AML-193 (cell line): ENCODE measurements around the gene DAPK3.
"Not testable (repeated sequence)": the region's sequence is repeated elsewhere in the genome, so short reads cannot be mapped to it uniquely, and the experiment has no call there.

Experiments
- DNase-seq, 2 experiments: peaks; one replicate each; lab custom pipeline; 2025; lab: John Stamatoyannopoulos, UW

DAPK3 gene

GRCh38 chr19:3970808-3971598 is at the start of gene DAPK3:
Gene DAPK3, minus strand, starts transcription at chr19:3971099. Its CDS starts 1,364 bp downstream, at chr19:3969735.
- DNase-seq, result peak; percentile 95 to 96

- no peak for DNase-seq
Observed at GRCh38 chr19:4019578-4019977, 48.7 kb upstream of the DAPK3 start.

GRCh38 chr19:4018775-4019504 is 48.0 kb upstream of the DAPK3 start:
- no peak for DNase-seq

GRCh38 chr19:4018140-4018613 is 47.3 kb upstream of the DAPK3 start:
- no peak for DNase-seq

- no peak for DNase-seq
Observed at GRCh38 chr19:4016903-4017638, 46.2 kb upstream of the DAPK3 start.

- DNase-seq, result no peak
Observed at GRCh38 chr19:4016486-4016885, 45.6 kb upstream of the DAPK3 start.

- DNase-seq, result no peak
Observed at GRCh38 chr19:4015705-4016402, 45.0 kb upstream of the DAPK3 start.

- DNase-seq, result no peak
Observed at GRCh38 chr19:4014541-4015491, 43.9 kb upstream of the DAPK3 start.

- DNase-seq, result no peak
Observed at GRCh38 chr19:4013886-4014540, 43.1 kb upstream of the DAPK3 start.

- DNase-seq, result no peak
Observed at GRCh38 chr19:4012975-4013634, 42.2 kb upstream of the DAPK3 start.

GRCh38 chr19:4012092-4012974 is 41.4 kb upstream of the DAPK3 start:
- DNase-seq, result no peak

- DNase-seq, result not testable (repeated sequence)
Observed at GRCh38 chr19:4011430-4011829, 40.5 kb upstream of the DAPK3 start.

- DNase-seq, result no peak
Observed at GRCh38 chr19:4010808-4011110, 39.9 kb upstream of the DAPK3 start.

- DNase-seq, result no peak
Observed at GRCh38 chr19:4009990-4010807, 39.3 kb upstream of the DAPK3 start.

- DNase-seq, result no peak
Observed at GRCh38 chr19:4007836-4008539, 37.1 kb upstream of the DAPK3 start.

- DNase-seq, result peak; percentile 79 to 86
Observed at GRCh38 chr19:4007021-4007835, 36.3 kb upstream of the DAPK3 start, which contains the start of gene PIAS4. Gene PIAS4, plus strand, starts transcription at chr19:4007736. Its CDS starts 25 bp downstream, at chr19:4007761.
